HG03108 (cell line): Measurements from ENCODE around the gene FARS2.

Source experiments
- ATAC-seq: cut with Tn5 transposase; IDR thresholded peaks from one replicate; pipeline ENCODE4 v1.9.1; 2021; ENCODE audit warnings: moderate library complexity; ENCODE audit not compliant: unreplicated experiment

The FARS2 gene

DNA sequence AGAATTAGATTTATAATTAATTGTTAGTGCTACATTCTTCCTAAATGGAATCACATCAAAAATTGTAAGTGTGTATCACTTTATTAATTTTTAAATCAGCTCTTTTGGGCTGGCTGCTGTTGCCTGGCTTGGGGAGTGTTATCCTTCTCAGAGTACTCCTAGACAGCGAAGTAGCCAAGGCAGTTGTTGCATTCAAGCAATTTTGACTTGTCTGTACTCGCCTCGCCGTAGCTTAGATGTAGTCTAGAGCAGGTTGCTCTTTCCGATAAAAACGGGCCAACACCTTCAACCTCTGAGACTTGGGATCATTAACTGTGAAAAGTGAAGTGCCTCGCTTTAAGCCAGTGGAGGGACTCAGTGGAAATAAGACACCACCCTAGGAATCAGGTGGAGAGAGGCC, 151.3 kb downstream of the FARS2 start:
- ATAC-seq, result no peak

DNA sequence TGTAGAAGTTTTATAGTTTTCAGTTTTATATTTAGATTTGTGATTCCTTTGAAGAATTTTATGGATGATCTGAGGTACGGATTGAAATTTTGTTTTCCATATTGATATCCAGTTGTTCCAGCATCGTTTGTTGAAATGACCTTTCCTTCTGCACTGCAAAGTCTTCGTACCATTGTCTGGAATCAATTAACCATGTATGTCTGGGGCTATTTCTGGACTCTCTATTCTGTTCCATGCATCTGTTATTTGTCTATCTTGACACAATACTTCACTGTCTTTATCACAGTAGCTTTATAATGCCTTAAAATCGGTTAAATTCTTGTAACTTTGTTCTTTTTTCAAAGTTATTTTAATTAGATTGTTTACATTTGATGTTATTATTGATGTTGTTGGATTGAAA, 154.9 kb downstream of the FARS2 start:
- ATAC-seq, result no peak

DNA sequence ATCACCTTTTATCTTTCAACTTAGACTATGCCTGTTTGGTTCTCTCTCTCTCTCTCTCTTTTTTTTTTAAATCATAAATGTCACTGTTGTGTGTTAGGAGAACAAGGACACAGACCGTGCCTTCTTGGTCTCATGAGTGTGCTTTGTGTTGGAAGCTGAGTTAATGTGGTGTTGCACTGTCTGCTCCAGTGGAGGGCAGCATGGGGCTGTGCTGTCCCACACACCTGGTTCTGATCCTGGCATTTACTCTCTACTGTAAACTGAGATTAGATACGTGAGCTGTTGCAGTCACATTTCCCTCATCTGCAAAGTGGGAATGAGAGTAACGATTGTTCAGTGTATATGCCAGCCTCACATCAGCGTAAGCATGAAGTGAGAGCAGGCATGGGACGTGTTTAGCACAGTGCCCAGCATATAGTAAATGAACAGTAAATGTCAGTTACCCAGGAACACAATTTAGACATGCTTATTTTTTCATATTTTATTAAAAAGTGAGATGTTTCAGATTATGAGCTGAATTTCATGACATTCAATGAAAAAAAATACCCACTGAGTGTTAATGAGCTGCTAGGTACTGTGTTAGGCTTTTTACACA, 161.1 kb downstream of the FARS2 start:
- ATAC-seq, result no peak

DNA sequence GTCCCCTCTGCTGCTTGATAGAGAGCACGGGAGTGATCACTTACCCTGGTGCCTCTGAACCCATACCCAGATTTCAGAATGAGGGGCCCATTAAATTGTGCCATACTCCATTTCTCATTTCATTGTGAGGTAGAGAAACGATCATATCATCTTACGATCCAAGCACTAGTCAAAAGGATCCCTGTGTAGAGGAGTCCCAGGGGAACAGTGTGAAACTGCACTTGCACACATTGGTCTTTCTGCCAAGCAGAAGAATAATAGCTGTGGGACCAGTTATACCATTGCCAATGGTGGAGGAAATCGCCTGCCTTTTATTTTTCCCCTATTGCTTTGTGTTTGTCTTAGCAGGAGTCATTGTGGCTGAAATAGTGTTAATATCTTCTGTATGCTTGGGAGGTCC, 161.9 kb downstream of the FARS2 start:
- ATAC-seq, result no peak

DNA sequence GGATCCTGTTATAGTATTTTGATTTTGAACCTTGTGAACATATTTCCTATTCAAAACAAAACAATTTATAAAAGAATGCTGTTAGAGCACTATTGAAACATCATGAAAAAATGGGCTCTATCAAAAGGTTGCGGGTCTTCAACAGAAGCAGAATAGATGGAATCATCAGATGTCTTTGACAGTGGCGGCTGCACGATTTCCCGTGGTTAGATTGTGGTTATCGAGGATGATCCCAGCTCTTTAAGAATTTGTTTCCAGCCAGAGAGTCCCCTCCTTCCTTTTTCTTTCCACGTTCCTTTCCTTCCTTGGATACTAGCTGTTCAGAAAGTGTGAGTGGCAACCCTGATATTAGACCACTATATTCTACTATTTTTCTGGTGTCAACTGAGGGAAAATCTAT, 163.4 kb downstream of the FARS2 start:
- ATAC-seq, result no peak

DNA sequence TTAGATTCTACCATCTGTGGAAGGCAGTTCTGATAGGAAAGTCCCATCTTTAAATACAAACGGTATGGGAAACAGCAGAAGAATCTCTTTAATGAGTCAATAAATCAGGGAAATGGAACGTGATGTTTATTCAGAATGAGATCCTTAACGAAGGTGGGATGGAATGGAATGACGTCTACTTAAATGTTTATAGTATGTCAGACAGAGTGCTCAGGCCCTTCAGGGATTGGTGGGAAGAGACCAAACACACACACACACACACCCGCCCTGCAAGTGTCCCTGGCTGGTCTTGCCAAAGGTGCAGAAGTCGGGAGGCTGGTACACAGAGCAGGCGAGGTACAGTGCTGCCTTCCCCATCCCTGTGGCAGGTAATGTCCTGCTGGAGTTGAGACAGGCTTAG, 164.0 kb downstream of the FARS2 start:
- ATAC-seq, result no peak

DNA sequence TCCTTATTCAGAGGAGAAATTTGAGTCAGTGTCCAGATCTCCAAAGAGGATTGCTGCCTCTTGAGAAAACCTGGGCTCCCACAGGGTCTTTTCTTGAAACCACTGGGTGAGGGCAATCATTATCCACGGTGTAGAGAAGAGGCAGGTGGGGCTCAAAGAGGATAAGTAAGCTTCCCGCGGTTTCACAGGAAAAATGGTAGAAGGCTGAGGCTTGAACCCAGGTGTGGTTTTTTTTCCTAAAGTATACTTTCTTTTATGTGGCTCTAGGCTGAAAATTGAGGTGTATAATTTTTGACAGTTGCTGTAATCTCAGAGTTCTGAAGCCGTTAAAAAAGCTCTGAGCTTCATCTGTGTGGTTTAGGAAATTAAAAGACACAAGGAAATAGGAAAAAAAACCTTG, 164.5 kb downstream of the FARS2 start:
- no peak for ATAC-seq

DNA sequence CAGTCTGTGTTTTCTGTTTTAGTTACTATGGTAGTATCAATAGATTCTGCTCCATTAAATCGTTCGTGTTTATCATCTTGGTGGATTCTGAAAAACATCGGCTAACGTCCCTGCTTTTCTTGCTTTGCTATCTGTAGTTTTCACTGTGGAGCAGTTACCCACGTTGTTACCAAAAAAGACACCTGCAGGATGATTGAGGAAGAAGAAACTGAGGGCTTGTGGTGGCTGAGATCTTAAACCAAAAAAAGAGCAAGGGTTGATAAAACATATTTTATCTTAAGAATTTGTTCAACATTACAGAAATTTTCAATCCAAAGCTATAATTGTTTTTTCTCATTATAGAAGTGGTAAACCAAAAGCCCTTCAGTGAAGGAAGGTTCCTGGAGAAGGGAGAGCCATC, 166.3 kb downstream of the FARS2 start:
- ATAC-seq, result no peak

DNA sequence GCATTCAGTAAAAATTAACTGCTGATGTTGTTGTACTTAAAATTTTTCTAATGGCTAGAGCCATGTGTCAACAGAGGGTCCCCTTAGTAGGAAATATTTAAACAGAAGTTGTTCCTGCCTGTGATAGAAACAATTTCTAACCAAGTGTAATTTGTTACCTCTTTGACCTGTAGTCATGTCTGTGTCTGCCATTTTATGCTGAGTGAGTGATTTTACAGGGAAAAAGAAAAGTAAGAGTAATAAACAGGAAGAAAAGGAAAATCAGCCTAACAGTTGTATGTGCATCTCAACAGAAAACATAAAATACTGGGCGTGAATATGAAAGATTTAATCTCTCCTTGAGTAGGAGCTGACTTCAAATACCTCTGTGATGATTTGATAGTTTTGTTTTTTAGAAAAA, 172.0 kb downstream of the FARS2 start:
- no peak for ATAC-seq

DNA sequence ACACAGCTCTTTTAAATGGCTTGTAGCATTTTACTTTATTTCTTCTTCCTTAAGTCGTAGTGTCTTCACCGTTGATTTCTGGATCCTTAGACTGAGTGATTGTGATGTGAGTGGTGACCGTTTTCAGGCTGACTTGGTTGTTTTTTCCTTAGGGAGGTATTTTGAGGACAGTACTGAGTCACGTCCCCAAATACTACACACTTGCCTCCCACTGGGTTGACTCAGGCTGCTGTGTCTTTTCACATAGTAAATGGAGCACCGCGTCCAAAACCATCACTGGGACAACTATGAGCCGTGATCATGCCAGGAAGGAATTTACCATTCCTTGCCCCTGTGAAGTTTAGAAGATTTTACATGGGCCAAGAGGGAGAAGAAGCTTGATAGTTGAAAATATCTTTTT, 174.1 kb downstream of the FARS2 start:
- ATAC-seq, result no peak

DNA sequence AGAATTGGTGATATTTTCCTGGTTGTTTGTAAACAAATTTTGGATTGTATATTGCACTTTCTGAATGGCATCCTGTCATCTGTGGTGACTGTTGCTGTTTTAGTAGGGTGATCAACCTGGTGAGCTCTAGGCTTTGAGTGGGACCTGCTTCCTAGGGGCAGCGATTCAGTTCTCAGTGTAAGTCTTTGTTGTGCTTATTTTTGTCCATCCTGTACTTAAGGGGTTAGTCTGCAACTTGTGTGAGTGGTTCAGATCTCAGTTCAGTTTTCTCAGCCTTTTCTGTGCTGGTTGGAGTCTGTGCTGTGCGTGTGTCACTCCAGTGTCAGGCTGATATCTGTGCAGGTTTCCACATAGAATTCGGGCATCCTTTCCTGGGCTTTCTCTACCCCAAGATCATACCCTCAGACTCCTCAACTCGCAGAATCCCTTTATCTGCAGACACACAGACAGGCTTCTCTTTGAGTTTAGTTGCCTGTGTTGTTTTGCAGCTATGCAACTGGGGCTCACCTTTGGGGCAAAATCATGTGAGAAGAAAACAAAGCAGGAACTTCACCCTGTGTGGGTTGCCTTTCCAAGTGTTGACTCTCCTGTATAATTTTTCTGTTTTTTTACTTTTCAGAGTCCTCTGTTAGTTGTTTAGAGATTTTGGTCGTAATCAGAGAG, 177.7 kb downstream of the FARS2 start:
- no peak for ATAC-seq

DNA sequence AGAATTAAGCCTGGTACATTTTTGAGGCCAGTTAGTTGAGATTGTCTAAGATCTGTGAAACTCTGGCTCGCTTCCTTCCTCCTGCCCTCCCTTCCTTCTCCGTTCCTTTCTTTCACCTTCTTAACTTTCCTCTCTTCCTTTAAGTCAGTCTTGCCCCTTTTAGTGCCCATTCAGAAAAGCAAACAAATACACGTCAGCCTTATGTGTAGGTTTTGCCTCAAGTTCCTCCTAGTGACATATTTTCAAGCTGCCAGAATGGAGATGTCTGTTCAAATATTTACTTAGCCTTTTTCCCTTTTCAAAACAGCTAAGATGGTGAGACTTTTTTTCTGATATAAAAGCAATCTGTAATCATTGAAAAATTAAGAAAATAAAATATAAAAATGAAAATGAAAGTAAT, 178.4 kb downstream of the FARS2 start:
- ATAC-seq, result no peak

DNA sequence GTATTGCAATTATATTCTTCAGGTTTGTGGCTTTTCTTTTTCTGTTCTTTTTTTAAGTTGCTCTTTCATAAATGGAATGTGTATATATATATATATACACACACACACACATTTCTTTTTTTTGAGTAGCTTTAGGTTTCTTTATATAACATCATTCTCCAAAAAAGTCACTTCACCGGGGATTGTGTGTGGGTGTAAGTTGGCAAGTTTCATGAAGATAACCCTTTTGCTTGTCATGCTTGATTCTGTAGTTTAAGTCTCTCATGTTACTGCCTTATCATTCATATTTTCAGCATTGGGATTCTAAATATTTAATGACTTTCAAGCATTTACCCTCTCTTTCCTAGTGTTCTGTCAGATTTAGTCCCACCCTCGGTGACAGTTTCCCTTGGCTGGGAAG, 181.0 kb downstream of the FARS2 start:
- no peak for ATAC-seq

DNA sequence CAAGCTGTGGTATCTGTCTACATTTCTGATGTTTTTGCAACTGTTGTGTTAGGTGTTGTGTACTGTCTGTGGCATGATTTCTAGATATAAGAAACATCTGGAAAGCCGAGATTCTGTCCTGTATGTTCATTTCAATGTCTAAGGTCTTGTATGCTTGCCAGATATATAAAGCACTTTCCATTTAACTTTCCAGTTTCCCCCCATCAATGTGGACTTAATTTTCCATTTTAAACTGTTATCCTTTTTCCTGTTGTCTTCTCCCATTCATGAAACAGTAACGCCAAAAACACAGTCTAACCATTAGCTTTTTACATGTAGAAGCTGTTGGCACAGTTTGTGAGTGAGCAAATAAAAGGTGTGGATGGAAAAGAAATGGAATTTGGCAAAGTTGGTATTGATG, 181.6 kb downstream of the FARS2 start:
- no peak for ATAC-seq

DNA sequence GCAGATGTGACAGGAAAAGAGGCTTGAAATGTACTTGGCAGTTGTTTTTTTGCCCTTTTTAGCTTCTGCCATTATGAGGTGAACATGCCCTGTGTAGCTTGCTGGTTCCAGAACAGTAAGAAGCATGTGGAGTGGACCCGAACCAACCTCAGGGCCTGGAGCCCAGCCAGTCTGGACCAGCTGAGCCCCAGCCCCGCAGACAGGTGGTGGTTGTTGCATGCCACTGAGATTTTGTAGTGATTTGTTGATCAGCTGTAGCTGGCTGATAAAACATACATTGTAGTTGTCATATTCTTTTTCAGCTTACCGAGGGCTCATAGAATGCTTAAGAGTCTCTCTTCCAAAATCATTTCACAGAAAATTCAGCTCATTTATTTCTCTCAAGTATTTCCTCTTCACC, 182.2 kb downstream of the FARS2 start:
- ATAC-seq, result no peak

DNA sequence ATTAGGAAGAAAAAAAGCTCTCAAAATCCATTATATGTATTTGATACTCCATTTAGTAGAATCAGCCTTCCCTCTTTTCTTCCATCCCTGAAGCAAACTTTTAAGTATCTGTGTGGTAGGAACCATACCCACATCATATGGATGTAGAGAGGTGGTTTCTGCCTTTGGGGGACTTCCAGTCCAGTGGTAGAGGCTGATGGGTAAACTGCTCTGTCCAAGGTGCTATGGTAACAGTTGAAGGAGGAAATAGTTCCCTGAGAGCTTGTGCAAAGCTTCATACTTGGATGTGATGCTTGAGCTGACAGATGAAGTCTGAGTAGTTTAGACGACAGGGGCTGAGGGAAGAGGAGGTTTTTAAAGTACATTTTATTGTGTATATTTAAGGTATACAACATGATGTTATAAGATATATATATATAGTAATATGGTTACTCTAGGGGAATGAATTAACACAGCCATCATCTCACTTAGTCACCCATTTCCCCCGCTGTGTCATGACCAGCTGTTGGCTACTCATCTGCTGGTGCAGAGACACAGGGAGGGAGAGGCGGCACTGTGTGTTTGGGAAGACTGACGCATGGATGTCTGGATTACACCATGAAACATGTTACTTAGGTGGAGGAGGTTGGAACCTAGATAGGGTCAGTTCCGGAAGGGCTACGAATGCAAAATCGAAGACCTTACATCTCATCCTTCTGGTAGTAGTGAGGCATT, 185.2 kb downstream of the FARS2 start:
- no peak for ATAC-seq

DNA sequence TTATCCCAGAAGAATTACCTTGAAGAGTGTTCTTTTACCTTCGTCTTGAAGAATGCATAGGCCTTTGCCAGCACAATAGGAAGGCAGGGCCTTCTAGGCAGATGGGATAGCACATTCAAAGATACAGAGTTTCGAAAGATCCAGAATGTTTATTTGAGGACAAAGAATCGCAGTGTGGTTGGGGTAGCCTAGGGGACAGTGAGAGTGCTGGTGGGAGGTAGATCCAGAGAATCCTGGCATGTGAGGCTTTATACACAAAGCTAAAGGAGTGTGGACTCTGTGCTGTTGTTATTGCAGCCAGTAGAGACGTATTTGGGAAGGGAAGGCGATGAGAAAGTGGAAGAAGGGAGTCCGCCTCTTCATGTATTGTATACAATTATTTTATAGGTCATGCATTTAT, 186.6 kb downstream of the FARS2 start:
- no peak for ATAC-seq

DNA sequence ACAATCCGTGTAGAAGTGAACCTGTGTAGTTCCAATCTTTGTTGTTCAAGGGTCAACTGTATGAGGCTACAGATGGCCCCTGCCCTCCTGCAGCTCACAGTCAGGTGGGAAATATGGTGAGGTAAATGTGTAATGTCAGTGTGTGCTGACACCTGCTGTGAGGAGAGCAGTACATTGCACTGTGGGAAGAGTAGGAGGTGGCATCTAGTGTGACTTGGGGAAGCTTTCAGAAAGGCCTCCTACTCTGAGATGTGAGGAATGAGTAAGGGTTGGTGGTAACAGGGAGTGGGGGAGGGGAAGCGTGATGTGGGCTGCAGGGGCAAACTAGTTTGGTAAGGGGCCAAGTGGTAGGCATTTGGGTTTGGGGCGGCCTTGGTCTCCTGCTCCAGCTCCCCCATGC, 188.8 kb downstream of the FARS2 start:
- no peak for ATAC-seq

DNA sequence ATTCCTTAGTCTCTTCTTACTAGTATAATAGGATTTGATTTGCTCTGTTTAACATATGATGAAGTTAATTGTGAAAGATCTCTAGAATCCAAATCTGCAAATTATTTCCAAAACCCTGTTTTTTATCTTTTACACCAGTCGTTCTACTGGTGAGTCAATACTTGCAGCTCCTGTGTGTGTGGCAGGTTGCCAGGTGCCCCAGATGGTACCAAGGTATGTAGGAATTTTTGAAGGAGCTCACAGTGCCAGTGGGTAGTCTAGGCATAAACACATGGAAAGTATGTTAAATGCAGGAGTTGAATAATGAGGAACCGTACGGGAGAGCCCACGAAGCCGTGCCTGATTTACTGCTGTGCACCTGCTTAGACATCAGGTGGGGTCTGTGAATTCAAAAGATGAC, 192.2 kb downstream of the FARS2 start:
- no peak for ATAC-seq

DNA sequence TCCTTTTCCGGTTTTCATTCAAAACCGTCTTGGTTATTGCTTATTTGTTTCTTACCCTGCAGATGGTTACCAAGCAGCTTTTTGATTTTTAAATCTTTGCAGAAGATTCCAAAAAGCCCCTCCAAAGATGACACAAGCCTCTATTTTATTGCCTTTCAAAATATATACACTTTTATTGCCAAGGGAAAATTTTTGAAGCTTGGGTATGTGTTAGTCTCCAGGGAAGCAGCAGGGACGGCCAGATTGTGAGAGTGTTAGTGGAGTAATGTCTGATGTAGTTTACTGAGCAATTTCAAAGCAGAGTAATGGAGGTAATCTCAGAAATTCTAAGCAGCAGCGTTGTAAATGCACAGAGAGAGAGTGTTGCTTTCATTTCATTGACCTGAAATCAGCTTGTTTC, 193.8 kb downstream of the FARS2 start:
- no peak for ATAC-seq

DNA sequence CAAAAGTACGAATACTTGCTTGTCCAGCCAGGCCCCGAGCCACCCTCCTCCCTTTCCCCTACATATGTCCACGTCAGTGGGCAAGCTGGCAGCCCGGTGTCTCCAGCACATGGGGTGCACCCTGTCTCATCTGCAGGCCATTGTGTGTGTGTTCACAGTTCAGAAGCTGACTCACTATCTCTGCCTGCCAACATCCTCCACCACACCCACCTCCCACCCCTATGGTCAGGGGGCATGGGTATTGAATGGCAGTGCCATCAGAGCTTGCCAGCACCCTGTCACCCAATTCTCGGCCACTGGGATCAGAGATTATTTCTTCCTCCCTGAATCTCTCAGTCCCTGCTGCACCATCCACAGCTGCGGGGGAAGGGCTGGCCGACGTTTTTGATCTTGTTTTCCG, 195.7 kb downstream of the FARS2 start:
- ATAC-seq, result no peak

DNA sequence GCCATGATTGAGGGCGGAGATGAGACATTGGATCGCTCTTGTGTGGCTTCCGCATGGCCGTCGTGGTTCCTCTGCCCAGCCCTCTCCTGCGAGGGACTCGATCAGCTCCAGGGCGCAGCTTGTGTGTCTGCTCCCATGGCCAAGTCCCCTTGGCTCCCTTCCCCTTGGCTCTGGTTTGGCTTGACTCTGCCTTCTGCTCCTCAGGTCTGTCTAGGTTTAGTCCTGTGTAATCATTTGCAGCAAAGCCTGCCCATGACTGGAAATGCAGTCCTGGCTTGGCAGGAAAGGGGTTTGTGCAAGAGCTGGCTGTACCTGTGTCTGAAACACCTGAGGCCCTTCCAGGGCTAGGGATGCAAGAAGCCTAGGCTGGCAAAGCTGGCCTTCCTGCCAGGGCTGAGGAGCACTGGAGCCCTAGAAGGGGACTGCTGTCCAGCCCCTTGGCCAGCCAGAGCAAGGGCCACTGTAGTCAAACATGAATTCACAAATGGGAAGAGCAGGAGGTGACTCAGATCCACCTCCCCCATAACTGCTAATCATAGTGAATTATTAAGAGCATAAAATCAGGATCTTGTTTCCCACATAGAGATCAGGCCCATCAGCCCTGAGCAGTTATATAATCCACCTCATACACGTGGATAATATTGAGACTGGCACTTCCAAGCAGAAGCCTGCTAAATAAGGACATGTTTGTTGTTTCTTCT, 196.8 kb downstream of the FARS2 start:
- no peak for ATAC-seq
